Spinal cord (tissue), 10 donors: ENCODE data around the gene UBE2R2. TPM values are rescaled to one million over a fixed set of nuclear protein-coding genes. Genes with fewer than 3 reads are reported as not detected.
"Not testable (repeated sequence)": the region's sequence is repeated elsewhere in the genome, so short reads cannot be mapped to it uniquely, and the experiment has no call there.

ENCODE experiments used
- DNase-seq, 6 donors: peaks; one replicate each; pipeline versions ENCODE4 v3.0.0 to v3.0.0-alpha.2; 2013 to 2015; ENCODE audit warnings: low spot score in 6 of 6, low read depth in 4 of 6
- H3K27ac ChIP-seq: one replicate; pipeline ENCODE4 v1.5.1; 2013; ENCODE audit warnings: low read depth, low read length, control low read depth
- H3K27me3 ChIP-seq: one replicate; pipeline ENCODE4 v1.6.1; 2013; ENCODE audit warnings: low read length; ENCODE audit not compliant: control insufficient read depth, insufficient read depth
- H3K36me3 ChIP-seq: one replicate; pipeline ENCODE4 v1.6.1; 2013; ENCODE audit warnings: low read length; ENCODE audit not compliant: control insufficient read depth, insufficient read depth
- H3K4me1 ChIP-seq: one replicate; pipeline ENCODE4 v1.6.1; 2013; ENCODE audit warnings: low read length; ENCODE audit not compliant: control insufficient read depth, insufficient read depth
- H3K4me3 ChIP-seq: one replicate; pipeline ENCODE4 v1.5.1; 2013; ENCODE audit warnings: low read depth, low read length, control low read depth
- H3K9me3 ChIP-seq: one replicate; pipeline ENCODE4 v1.6.1; 2013; ENCODE audit warnings: low read length; ENCODE audit not compliant: control insufficient read depth, insufficient read depth
- WGBS: methylation state at CpG from one replicate; pipeline ENCODE4 v1.1.5; 2013; ENCODE audit warnings: missing lambda C conversion rate; ENCODE audit not compliant: insufficient coverage; 5-methylcytosine and 5-hydroxymethylcytosine counted together
- polyA plus RNA-seq, 2 donors: library from polyadenylated mRNA; unstranded; fragments of 120-200 nt; gene quantifications; one replicate each; pipeline ENCODE4 v1.2.1, GENCODE V29; 2013; ENCODE audit not compliant: insufficient read length in 2 of 2
- total RNA-seq, 2 donors: library from RNA; depleted of rRNA in 1 of 2; stranded (reverse); fragments of 120-200 nt in 1 of 2; fragments of >200 nt in 1 of 2; gene quantifications; one replicate each; pipeline versions ENCODE4 v1.2.3 to v1.2.4, GENCODE V29; 2013 to 2014
- donor health status: healthy.

The UBE2R2 gene
- total and polyA plus RNA-seq, 4 donors: 24.2 to 68.4 (median 43.4) TPM

- no peaks in the 10 kb centered on the region for H3K36me3 ChIP-seq
- DNase-seq: no peak
- no peak overlapping the region for H3K27ac ChIP-seq
- no peak overlapping the region for H3K4me3 ChIP-seq
- H3K27me3 ChIP-seq: no peaks in the 10 kb centered on the region
- no peaks in the 10 kb centered on the region for H3K9me3 ChIP-seq
- no CpG with 5 or more reads among the region's 4 CpGs for WGBS
- no peaks in the 10 kb centered on the region for H3K4me1 ChIP-seq
Observed at GRCh38 chr9:33782395-33783152, 34.4 kb upstream of the UBE2R2 start.

GRCh38 chr9:33785914-33786313, 31.0 kb upstream of the UBE2R2 start:
- H3K4me1 ChIP-seq: no peaks in the 10 kb centered on the region
- no peak overlapping the region for H3K27ac ChIP-seq
- no peaks in the 10 kb centered on the region for H3K9me3 ChIP-seq
- WGBS: 87% methylated on average over 3 of the region's 5 CpGs
- no peaks in the 10 kb centered on the region for H3K27me3 ChIP-seq
- no peak for DNase-seq
- H3K36me3 ChIP-seq: no peaks in the 10 kb centered on the region
- no peak overlapping the region for H3K4me3 ChIP-seq

- Histone ChIP-seq H3K4me1 (no peaks in the 10 kb centered on the region), H3K4me3 (no peak overlapping the region), H3K27ac (no peak overlapping the region), H3K9me3 (no peaks in the 10 kb centered on the region), H3K27me3 (no peaks in the 10 kb centered on the region), H3K36me3 (no peaks in the 10 kb centered on the region)
- WGBS: 100% methylated on average over 2 of the region's 2 CpGs
- DNase-seq: no peak
Observed at GRCh38 chr9:33786681-33787080, 30.3 kb upstream of the UBE2R2 start.

- Histone ChIP-seq H3K9me3 (no peaks in the 10 kb centered on the region), H3K27me3 (no peaks in the 10 kb centered on the region), H3K4me3 (no peak overlapping the region), H3K27ac (no peak overlapping the region), H3K36me3 (no peaks in the 10 kb centered on the region), H3K4me1 (no peaks in the 10 kb centered on the region)
- no peak for DNase-seq
- WGBS: no CpG with 5 or more reads among the region's 1 CpG
Observed at GRCh38 chr9:33787839-33788238, 29.1 kb upstream of the UBE2R2 start.

- not testable (repeated sequence) for H3K4me3 ChIP-seq, H3K9me3 ChIP-seq, H3K27ac ChIP-seq, H3K27me3 ChIP-seq, H3K4me1 ChIP-seq, H3K36me3 ChIP-seq, DNase-seq
- WGBS: 100% methylated on average over 1 of the region's 2 CpGs
Observed at GRCh38 chr9:33789429-33789828, 27.5 kb upstream of the UBE2R2 start.

GRCh38 chr9:33791117-33791516, 25.8 kb upstream of the UBE2R2 start:
- H3K4me1 ChIP-seq: no peaks in the 10 kb centered on the region
- no peaks in the 10 kb centered on the region for H3K36me3 ChIP-seq
- H3K9me3 ChIP-seq: no peaks in the 10 kb centered on the region
- DNase-seq: no peak
- WGBS: no CpG with 5 or more reads among the region's 2 CpGs
- no peaks in the 10 kb centered on the region for H3K27me3 ChIP-seq
- H3K27ac ChIP-seq: no peak overlapping the region
- no peak overlapping the region for H3K4me3 ChIP-seq

- H3K27me3 ChIP-seq, H3K4me3 ChIP-seq, H3K9me3 ChIP-seq, H3K27ac ChIP-seq, DNase-seq, H3K36me3 ChIP-seq, H3K4me1 ChIP-seq: not testable (repeated sequence)
- WGBS: 63% methylated on average over 1 of the region's 1 CpG
Observed at GRCh38 chr9:33793496-33793895, 23.5 kb upstream of the UBE2R2 start.

- Histone ChIP-seq H3K27ac (no peak overlapping the region), H3K27me3 (no peaks in the 10 kb centered on the region), H3K4me3 (no peak overlapping the region), H3K4me1 (no peaks in the 10 kb centered on the region), H3K9me3 (no peaks in the 10 kb centered on the region), H3K36me3 (no peaks in the 10 kb centered on the region)
- DNase-seq: no peak
- 57% methylated on average over 1 of the region's 2 CpGs for WGBS
Observed at GRCh38 chr9:33794560-33794959, 22.4 kb upstream of the UBE2R2 start.

GRCh38 chr9:33795281-33795680, 21.7 kb upstream of the UBE2R2 start, which contains the start of gene PRSS3:
Gene PRSS3, plus strand, starts transcription at chr9:33795561. Its CDS starts 13 bp downstream, at chr9:33795574.
- DNase-seq: no peak
- no peaks in the 10 kb centered on the region for H3K9me3 ChIP-seq

GRCh38 chr9:33795819-33796218, 21.1 kb upstream of the UBE2R2 start:
- Histone ChIP-seq H3K4me1 (no peaks in the 10 kb centered on the region), H3K36me3 (no peaks in the 10 kb centered on the region), H3K27ac (no peak overlapping the region), H3K9me3 (no peaks in the 10 kb centered on the region), H3K4me3 (no peak overlapping the region), H3K27me3 (no peaks in the 10 kb centered on the region)
- 86% methylated on average over 2 of the region's 4 CpGs for WGBS
- DNase-seq: no peak

More at GRCh38 chr9:33795281-33795680, 21.7 kb upstream of the UBE2R2 start, which contains the start of gene PRSS3:
- no peak within 1 kb of the TSS for H3K27ac ChIP-seq
- H3K4me3 ChIP-seq: no peak within 1 kb of the TSS
- no peaks in the 10 kb centered on the region for H3K4me1 ChIP-seq
- no peaks in the 10 kb centered on the region for H3K36me3 ChIP-seq
- WGBS: 100% methylated on average over 2 of the region's 4 CpGs
- no peaks in the 10 kb centered on the region for H3K27me3 ChIP-seq
